NCI-H1436 (cell line): Measurements from ENCODE around the gene PIK3R6.
"Not testable (repeated sequence)": the region's sequence is repeated elsewhere in the genome, so short reads cannot be mapped to it uniquely, and the experiment has no call there.

Experiments
- DNase-seq: peaks from one replicate; lab custom pipeline; 2025; lab: John Stamatoyannopoulos, UW

The PIK3R6 gene

GRCh38 chr17:8873801-8874715 is 6.6 kb upstream of the PIK3R6 start:
- DNase-seq, result no peak

- no peak for DNase-seq
Measured at GRCh38 chr17:8872705-8873435, 5.4 kb upstream of the PIK3R6 start.

GRCh38 chr17:8872036-8872704 is 4.7 kb upstream of the PIK3R6 start:
- DNase-seq, result no peak

- DNase-seq, result no peak
Measured at GRCh38 chr17:8871081-8871581, 3.7 kb upstream of the PIK3R6 start.

GRCh38 chr17:8870406-8871040 is 3.0 kb upstream of the PIK3R6 start:
- no peak for DNase-seq

GRCh38 chr17:8869114-8869815 is 1.8 kb upstream of the PIK3R6 start:
- no peak for DNase-seq

- DNase-seq, result no peak
Measured at GRCh38 chr17:8868529-8868951, 1.1 kb upstream of the PIK3R6 start.

GRCh38 chr17:8868092-8868491 is 618 bp upstream of the PIK3R6 start:
- DNase-seq, result no peak

GRCh38 chr17:8865811-8866210 is 1.7 kb downstream of the PIK3R6 start:
- DNase-seq, result no peak

- DNase-seq, result no peak
Measured at GRCh38 chr17:8865385-8865784, 2.1 kb downstream of the PIK3R6 start.

GRCh38 chr17:8862213-8863056 is 5.0 kb downstream of the PIK3R6 start:
- no peak for DNase-seq

- DNase-seq, result no peak
Measured at GRCh38 chr17:8861495-8862181, 5.8 kb downstream of the PIK3R6 start.

- no peak for DNase-seq
Measured at GRCh38 chr17:8859804-8860430, 7.6 kb downstream of the PIK3R6 start.

GRCh38 chr17:8859027-8859803 is 8.3 kb downstream of the PIK3R6 start:
- DNase-seq, result no peak

GRCh38 chr17:8857919-8858318 is 9.6 kb downstream of the PIK3R6 start:
- no peak for DNase-seq

- no peak for DNase-seq
Measured at GRCh38 chr17:8856869-8857575, 10.5 kb downstream of the PIK3R6 start.

GRCh38 chr17:8856205-8856603 is 11.3 kb downstream of the PIK3R6 start:
- DNase-seq, result not testable (repeated sequence)
